Activated T-helper 1 cell treated with anti-CD3 and anti-CD28 coated beads, Interleukin-12 subunit alpha, Interleukin-12 subunit beta, Interleukin-2, Interleukin-4 antibody, amounts not matched to agents 30 ng/mL and 10 ng/mL and 1 ng/mL, durations not matched to agents 14 hours and 24 hours and 36 hours (primary cell): Measurements from ENCODE around the gene CFAP410. TPM values are rescaled to one million over a fixed set of nuclear protein-coding genes. Genes with fewer than 3 reads are reported as not detected.
"Not testable (repeated sequence)": the region's sequence is repeated elsewhere in the genome, so short reads cannot be mapped to it uniquely, and the experiment has no call there.

Experiments used
- DNase-seq: peaks from one replicate; pipeline ENCODE4 v3.0.0; 2021; ENCODE audit warnings: low spot score
- H3K27ac Mint-ChIP-seq: one replicate; pipeline ENCODE4 v1.8.0; 2021; ENCODE audit warnings: mild to moderate bottlenecking, mixed read lengths
- H3K27me3 Mint-ChIP-seq: one replicate; pipeline ENCODE4 v1.8.0; 2022; ENCODE audit warnings: mild to moderate bottlenecking, moderate library complexity, mixed read lengths; ENCODE audit not compliant: insufficient read depth
- H3K36me3 Mint-ChIP-seq: one replicate; pipeline ENCODE4 v1.8.0; 2021; ENCODE audit warnings: low read depth, mixed read lengths
- H3K4me1 Mint-ChIP-seq: one replicate; pipeline ENCODE4 v1.8.0; 2021; ENCODE audit warnings: low read depth, mixed read lengths
- H3K4me3 Mint-ChIP-seq: one replicate; pipeline ENCODE4 v1.8.0; 2021; ENCODE audit warnings: mild to moderate bottlenecking, moderate library complexity, mixed read lengths
- H3K9me3 Mint-ChIP-seq: one replicate; pipeline ENCODE4 v1.8.0; 2021; ENCODE audit warnings: mixed read lengths
- intact Hi-C: fragments of 100-400 bp; cut with micrococcal nuclease; formaldehyde crosslinking; loops from one replicate; pipeline ENCODE4 v1.15.1; 2024
- total RNA-seq: library from RNA; stranded (reverse); gene quantifications from 2 replicates; pipeline ENCODE4 v1.2.3, GENCODE V29; 2022

The CFAP410 gene
- total RNA-seq, 1 donor from 2014 or later: 17.8 TPM

- Mint-ChIP-seq H3K9me3 (no peaks in the 10 kb centered on the region), H3K27me3 (peaks cover 5% of the 10 kb centered on the region), H3K27ac (no peak overlapping the region), H3K4me1 (no peaks in the 10 kb centered on the region), H3K36me3 (no peaks in the 10 kb centered on the region), H3K4me3 (no peak overlapping the region)
- no peak for DNase-seq
- intact Hi-C loops: no loop called here
Observed at GRCh38 chr21:44290327-44291077, 48.7 kb downstream of the CFAP410 start.

- Mint-ChIP-seq H3K36me3 (no peaks in the 10 kb centered on the region), H3K9me3 (no peaks in the 10 kb centered on the region), H3K27me3 (peaks cover 5% of the 10 kb centered on the region), H3K27ac (no peak overlapping the region), H3K4me3 (no peak overlapping the region), H3K4me1 (no peaks in the 10 kb centered on the region)
- DNase-seq: no peak
- intact Hi-C loops: no loop called here
Observed at GRCh38 chr21:44289381-44290010, 49.7 kb downstream of the CFAP410 start.

- Mint-ChIP-seq H3K4me3 (no peak overlapping the region), H3K4me1 (peaks cover 4% of the 10 kb centered on the region), H3K36me3 (no peaks in the 10 kb centered on the region), H3K27ac (no peak overlapping the region), H3K9me3 (no peaks in the 10 kb centered on the region), H3K27me3 (peaks cover 5% of the 10 kb centered on the region)
- intact Hi-C loops: no loop called here
- DNase-seq: no peak
Observed at GRCh38 chr21:44288251-44289110, 50.7 kb downstream of the CFAP410 start.

GRCh38 chr21:44286716-44287632, 52.2 kb downstream of the CFAP410 start:
- H3K36me3 Mint-ChIP-seq: no peaks in the 10 kb centered on the region
- H3K9me3 Mint-ChIP-seq: no peaks in the 10 kb centered on the region
- H3K4me1 Mint-ChIP-seq: peaks cover 4% of the 10 kb centered on the region
- no peak overlapping the region for H3K4me3 Mint-ChIP-seq
- H3K27me3 Mint-ChIP-seq: peaks cover 5% of the 10 kb centered on the region
- intact Hi-C loops: no loop called here
- no peak overlapping the region for H3K27ac Mint-ChIP-seq
- no peak for DNase-seq

GRCh38 chr21:44286086-44286715, 53.0 kb downstream of the CFAP410 start:
- DNase-seq: no peak
- Mint-ChIP-seq H3K36me3 (no peaks in the 10 kb centered on the region), H3K9me3 (no peaks in the 10 kb centered on the region), H3K27ac (no peak overlapping the region), H3K27me3 (peaks cover 5% of the 10 kb centered on the region), H3K4me1 (peaks cover 4% of the 10 kb centered on the region), H3K4me3 (no peak overlapping the region)
- intact Hi-C loops: no loop called here

GRCh38 chr21:44285138-44285992, 53.8 kb downstream of the CFAP410 start, which contains the start of gene AIRE:
AIRE (plus strand) TSS chr21:44285876; CDS start chr21:44286007, 131 bp downstream.
- Mint-ChIP-seq H3K4me1 (peaks cover 4% of the 10 kb centered on the region), H3K9me3 (no peaks in the 10 kb centered on the region), H3K27ac (no peak within 1 kb of the TSS), H3K4me3 (no peak within 1 kb of the TSS), H3K27me3 (peaks cover 5% of the 10 kb centered on the region), H3K36me3 (no peaks in the 10 kb centered on the region)
- DNase-seq: no peak
- intact Hi-C loops: no loop called here

- Mint-ChIP-seq H3K27me3 (peaks cover 5% of the 10 kb centered on the region), H3K36me3 (no peaks in the 10 kb centered on the region), H3K4me1 (peaks cover 4% of the 10 kb centered on the region), H3K4me3 (no peak overlapping the region), H3K9me3 (no peaks in the 10 kb centered on the region), H3K27ac (no peak overlapping the region)
- intact Hi-C loops: no loop called here
- DNase-seq: no peak
Observed at GRCh38 chr21:44283948-44284347, 55.2 kb downstream of the CFAP410 start.

- H3K4me1 Mint-ChIP-seq, DNase-seq, H3K36me3 Mint-ChIP-seq, H3K27me3 Mint-ChIP-seq, intact Hi-C loops, H3K9me3 Mint-ChIP-seq, H3K27ac Mint-ChIP-seq, H3K4me3 Mint-ChIP-seq: not testable (repeated sequence)
Observed at GRCh38 chr21:44283211-44283785, 55.9 kb downstream of the CFAP410 start.

GRCh38 chr21:44282370-44282769, 56.8 kb downstream of the CFAP410 start:
- H3K27ac Mint-ChIP-seq: no peak overlapping the region
- H3K4me1 Mint-ChIP-seq: peaks cover 4% of the 10 kb centered on the region
- peaks cover 2% of the 10 kb centered on the region for H3K27me3 Mint-ChIP-seq
- H3K9me3 Mint-ChIP-seq: no peaks in the 10 kb centered on the region
- no peak overlapping the region for H3K4me3 Mint-ChIP-seq
- no peaks in the 10 kb centered on the region for H3K36me3 Mint-ChIP-seq
- DNase-seq: no peak
- intact Hi-C loops: no loop called here

- H3K27ac Mint-ChIP-seq: no peak overlapping the region
- H3K36me3 Mint-ChIP-seq: no peaks in the 10 kb centered on the region
- H3K9me3 Mint-ChIP-seq: no peaks in the 10 kb centered on the region
- DNase-seq: no peak
- intact Hi-C loops: no loop called here
- peaks cover 2% of the 10 kb centered on the region for H3K27me3 Mint-ChIP-seq
- peaks cover 4% of the 10 kb centered on the region for H3K4me1 Mint-ChIP-seq
- H3K4me3 Mint-ChIP-seq: no peak overlapping the region
Observed at GRCh38 chr21:44281801-44282200, 57.4 kb downstream of the CFAP410 start.
